Astrocyte (in vitro differentiated cells and primary cell): ENCODE results near the gene EPS8.

Experiments
- EZH2 ChIP-seq: IDR thresholded peaks from 2 replicates; pipeline ENCODE4 v1.6.1; 2012; ENCODE audit warnings: mild to moderate bottlenecking, low read length, inconsistent platforms; ENCODE audit not compliant: insufficient read depth
- TF ChIP-seq, protein P1 (sequence below): IDR thresholded peaks from 2 replicates; pipeline ENCODE4 v1.5.1; 2011; ENCODE audit warnings: low read depth, mild to moderate bottlenecking, inconsistent platforms, low read length, moderate library complexity; ENCODE audit not compliant: insufficient read depth

DNA sequence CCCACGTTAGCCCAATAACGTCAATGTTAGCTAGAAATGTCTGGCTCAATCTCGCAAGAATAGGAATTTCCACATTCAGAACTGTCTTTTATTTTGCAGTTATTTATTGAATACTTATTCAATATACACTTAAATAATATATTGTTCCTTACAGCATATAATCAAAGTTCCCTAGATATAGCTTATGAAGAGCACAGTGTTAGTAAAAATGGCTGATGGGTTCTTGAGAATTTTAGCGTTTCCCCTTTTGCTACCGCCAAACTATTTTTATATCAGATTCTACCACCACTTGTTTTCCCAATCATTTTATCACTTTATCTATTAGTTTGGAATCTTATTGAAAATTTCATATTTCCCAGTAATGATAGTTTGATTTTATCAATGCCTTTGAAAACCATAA is 12.7 kb downstream of the EPS8 start:
- TF ChIP-seq, protein P1, sequence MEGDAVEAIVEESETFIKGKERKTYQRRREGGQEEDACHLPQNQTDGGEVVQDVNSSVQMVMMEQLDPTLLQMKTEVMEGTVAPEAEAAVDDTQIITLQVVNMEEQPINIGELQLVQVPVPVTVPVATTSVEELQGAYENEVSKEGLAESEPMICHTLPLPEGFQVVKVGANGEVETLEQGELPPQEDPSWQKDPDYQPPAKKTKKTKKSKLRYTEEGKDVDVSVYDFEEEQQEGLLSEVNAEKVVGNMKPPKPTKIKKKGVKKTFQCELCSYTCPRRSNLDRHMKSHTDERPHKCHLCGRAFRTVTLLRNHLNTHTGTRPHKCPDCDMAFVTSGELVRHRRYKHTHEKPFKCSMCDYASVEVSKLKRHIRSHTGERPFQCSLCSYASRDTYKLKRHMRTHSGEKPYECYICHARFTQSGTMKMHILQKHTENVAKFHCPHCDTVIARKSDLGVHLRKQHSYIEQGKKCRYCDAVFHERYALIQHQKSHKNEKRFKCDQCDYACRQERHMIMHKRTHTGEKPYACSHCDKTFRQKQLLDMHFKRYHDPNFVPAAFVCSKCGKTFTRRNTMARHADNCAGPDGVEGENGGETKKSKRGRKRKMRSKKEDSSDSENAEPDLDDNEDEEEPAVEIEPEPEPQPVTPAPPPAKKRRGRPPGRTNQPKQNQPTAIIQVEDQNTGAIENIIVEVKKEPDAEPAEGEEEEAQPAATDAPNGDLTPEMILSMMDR = no peak
- no peak for TF ChIP-seq EZH2
